Esophagus muscularis mucosa (tissue), 4 donors: ENCODE data around the gene FNDC1. TPM values are rescaled to one million over a fixed set of nuclear protein-coding genes. Genes with fewer than 3 reads are reported as not detected.

Source experiments
- DNase-seq: peaks from one replicate; pipeline ENCODE4 v3.0.0-alpha.2; 2017; ENCODE audit errors: extremely low spot score
- H3K27ac ChIP-seq, 4 donors: fragments of 200-600 bp; sonication (generic); replicated peaks in 1 of 4; 1 replicate in 3 of 4; 2 replicates in 1 of 4; pipeline ENCODE4 v1.5.1; 2016 to 2019; ENCODE audit warnings: mild to moderate bottlenecking in 1 of 4
- H3K27me3 ChIP-seq, 4 donors: fragments of 200-600 bp; sonication (generic); one replicate each; pipeline versions ENCODE4 v1.5.1 to v1.6.0; 2016 to 2019
- H3K36me3 ChIP-seq, 4 donors: fragments of 200-600 bp; sonication (generic); one replicate each; pipeline ENCODE4 v1.5.1; 2016 to 2019
- H3K4me1 ChIP-seq, 4 donors: fragments of 200-600 bp; sonication (generic); one replicate each; pipeline ENCODE4 v1.5.1; 2016 to 2019
- H3K4me3 ChIP-seq, 4 donors: fragments of 200-600 bp; sonication (generic); 1 replicate in 2 of 4; 2 replicates in 2 of 4; pipeline ENCODE4 v1.5.1; 2016 to 2019; ENCODE audit warnings: mild to moderate bottlenecking in 4 of 4, moderate library complexity in 1 of 4
- H3K9me3 ChIP-seq, 4 donors: fragments of 200-600 bp; sonication (generic); 1 replicate in 3 of 4; 2 replicates in 1 of 4; pipeline ENCODE4 v1.5.1; 2016 to 2019
- EP300 ChIP-seq: sonication (generic); formaldehyde crosslinking; IDR thresholded peaks from one replicate; pipeline ENCODE4 v1.6.1; 2017; ENCODE audit warnings: antibody characterized with exemption
- POLR2A ChIP-seq: fragments of 450-650 bp; IDR thresholded peaks from one replicate; pipeline ENCODE4 v1.6.1; 2017; ENCODE audit warnings: antibody characterized with exemption, moderate library complexity, mild to moderate bottlenecking, low read depth
- POLR2AphosphoS5 ChIP-seq, 2 donors: sonication (generic); formaldehyde crosslinking; IDR thresholded peaks; one replicate each; pipeline ENCODE4 v1.6.1; 2017; ENCODE audit warnings: antibody characterized with exemption in 2 of 2
- WGBS: methylation state at CpG from one replicate; pipeline ENCODE4 v1.1.5; 2018; 5-methylcytosine and 5-hydroxymethylcytosine counted together
- intact Hi-C: fragments of 100-400 bp; cut with DNase I; formaldehyde crosslinking; loops from one replicate; pipeline ENCODE4 v1.15.1; 2023
- total RNA-seq, 4 donors: library from RNA; depleted of rRNA; stranded (reverse); fragments of >200 nt; gene quantifications; one replicate each; pipeline versions ENCODE4 v1.1.0 to v1.2.1, GENCODE V29; 2016
- TF ChIP-seq, protein P1 (sequence below), 3 experiments: fragments of 200-600 bp in 2 of 3; fragments of 450-650 bp in 1 of 3; sonication (generic) in 2 of 3; IDR thresholded peaks; one replicate each; pipeline ENCODE4 v1.5.1; 2017 to 2019; ENCODE audit warnings: antibody characterized with exemption in 3 of 3, mild to moderate bottlenecking in 2 of 3, moderate library complexity in 1 of 3

Gene FNDC1
- total RNA-seq, 4 donors from 2014 or later = 0.84 to 11.2 (median 2.7) TPM

DNA sequence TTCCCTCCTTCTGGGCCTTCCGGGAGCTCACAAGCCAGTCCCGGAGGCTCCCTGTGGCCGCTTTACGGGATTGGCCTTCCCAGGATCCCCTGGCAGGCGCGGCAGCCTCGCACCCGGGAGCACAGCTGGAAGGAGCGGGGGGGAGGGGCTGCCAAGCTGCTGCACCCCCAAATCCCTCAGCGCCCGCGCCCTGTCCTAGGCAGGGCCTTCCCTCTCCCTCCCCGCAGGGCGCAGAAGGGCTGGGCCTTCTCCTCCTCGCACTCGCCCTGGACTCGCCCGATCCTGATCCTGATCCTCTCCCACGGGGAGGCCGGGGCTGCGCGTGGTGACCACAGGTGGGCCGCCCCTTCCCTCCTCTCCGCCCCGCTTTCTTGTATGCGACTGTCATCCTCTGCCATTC is 146.4 kb downstream of the FNDC1 start:
- intact Hi-C loops = no loop called here
- peak; percentile 53 for DNase-seq
- no peaks in the 10 kb centered on the region for H3K36me3 ChIP-seq
- no peak overlapping the region for H3K27ac ChIP-seq
- peaks cover 0 to 24% (median 19%) of the 10 kb centered on the region in 4 donors for H3K4me1 ChIP-seq
- no peak overlapping the region for H3K4me3 ChIP-seq
- H3K27me3 ChIP-seq = no peaks in the 10 kb centered on the region
- H3K9me3 ChIP-seq = no peaks in the 10 kb centered on the region
- TF ChIP-seq, protein P1, sequence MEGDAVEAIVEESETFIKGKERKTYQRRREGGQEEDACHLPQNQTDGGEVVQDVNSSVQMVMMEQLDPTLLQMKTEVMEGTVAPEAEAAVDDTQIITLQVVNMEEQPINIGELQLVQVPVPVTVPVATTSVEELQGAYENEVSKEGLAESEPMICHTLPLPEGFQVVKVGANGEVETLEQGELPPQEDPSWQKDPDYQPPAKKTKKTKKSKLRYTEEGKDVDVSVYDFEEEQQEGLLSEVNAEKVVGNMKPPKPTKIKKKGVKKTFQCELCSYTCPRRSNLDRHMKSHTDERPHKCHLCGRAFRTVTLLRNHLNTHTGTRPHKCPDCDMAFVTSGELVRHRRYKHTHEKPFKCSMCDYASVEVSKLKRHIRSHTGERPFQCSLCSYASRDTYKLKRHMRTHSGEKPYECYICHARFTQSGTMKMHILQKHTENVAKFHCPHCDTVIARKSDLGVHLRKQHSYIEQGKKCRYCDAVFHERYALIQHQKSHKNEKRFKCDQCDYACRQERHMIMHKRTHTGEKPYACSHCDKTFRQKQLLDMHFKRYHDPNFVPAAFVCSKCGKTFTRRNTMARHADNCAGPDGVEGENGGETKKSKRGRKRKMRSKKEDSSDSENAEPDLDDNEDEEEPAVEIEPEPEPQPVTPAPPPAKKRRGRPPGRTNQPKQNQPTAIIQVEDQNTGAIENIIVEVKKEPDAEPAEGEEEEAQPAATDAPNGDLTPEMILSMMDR (IDR thresholded peaks at IDR 0.05) = no peak
- no peak for TF ChIP-seq POLR2AphosphoS5 (IDR thresholded peaks at IDR 0.05)
- TF ChIP-seq POLR2A = no peak
- no peak for TF ChIP-seq EP300
- WGBS = 89% methylated on average over 17 of the region's 26 CpGs

DNA sequence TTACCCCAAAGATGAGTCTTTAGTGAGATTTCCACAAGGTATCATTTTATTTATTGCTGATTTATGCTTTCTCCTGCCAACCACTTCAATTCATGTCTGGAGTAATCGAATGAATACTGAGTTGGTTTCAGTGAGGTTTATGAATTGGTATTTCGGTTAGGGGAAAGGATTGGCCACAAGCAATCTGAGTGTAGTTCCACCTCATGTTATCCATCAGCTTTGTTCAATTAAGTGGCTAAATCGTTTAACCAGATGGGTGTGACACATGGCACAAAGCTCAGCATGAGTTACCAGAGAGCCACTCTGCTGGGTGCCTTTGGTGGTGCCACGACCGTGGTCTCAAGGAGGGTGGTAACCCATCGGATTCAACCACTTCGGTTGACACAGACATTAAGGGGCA is 148.2 kb downstream of the FNDC1 start:
- TF ChIP-seq, protein P1 (IDR thresholded peaks at IDR 0.05) = no peak
- TF ChIP-seq EP300 = no peak
- no peak for TF ChIP-seq POLR2AphosphoS5 (IDR thresholded peaks at IDR 0.05)
- no peak for TF ChIP-seq POLR2A
- 87% methylated on average over 7 of the region's 7 CpGs for WGBS
- Histone ChIP-seq H3K27ac (no peak overlapping the region), H3K36me3 (no peaks in the 10 kb centered on the region), H3K4me3 (no peak overlapping the region), H3K4me1 (peaks cover 0 to 9% (median 6%) of the 10 kb centered on the region in 4 donors), H3K9me3 (no peaks in the 10 kb centered on the region), H3K27me3 (no peaks in the 10 kb centered on the region)
- intact Hi-C loops = no loop called here
- no peak for DNase-seq

DNA sequence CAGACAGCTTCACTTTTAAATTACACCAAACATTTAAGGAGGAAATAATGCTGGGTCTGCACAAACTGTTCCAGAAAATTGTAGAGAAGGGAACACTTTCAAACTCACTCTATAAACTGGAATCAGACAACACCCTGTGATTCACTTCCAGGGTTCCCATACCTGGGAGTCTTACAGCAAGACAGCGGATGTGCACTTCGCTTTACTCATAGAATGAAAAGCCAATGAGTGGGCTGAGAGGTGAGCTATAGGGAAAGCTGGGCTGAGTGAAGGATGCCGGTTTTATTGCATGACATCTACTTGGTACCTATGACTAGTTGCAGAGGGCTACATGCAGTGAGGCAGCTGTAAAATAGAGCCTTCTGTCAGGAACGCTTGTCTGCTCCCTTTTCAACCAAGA is 152.1 kb downstream of the FNDC1 start:
- intact Hi-C loops = no loop called here
- no peak for DNase-seq
- Histone ChIP-seq H3K9me3 (no peaks in the 10 kb centered on the region), H3K27ac (no peak overlapping the region), H3K4me3 (no peak overlapping the region), H3K4me1 (no peaks in the 10 kb centered on the region), H3K27me3 (no peaks in the 10 kb centered on the region), H3K36me3 (no peaks in the 10 kb centered on the region)
- 92% methylated on average over 4 of the region's 4 CpGs for WGBS
- TF ChIP-seq, protein P1 (IDR thresholded peaks at IDR 0.05) = no peak
- no peak for TF ChIP-seq EP300
- TF ChIP-seq POLR2AphosphoS5 (IDR thresholded peaks at IDR 0.05) = no peak
- no peak for TF ChIP-seq POLR2A

Other genes starting within 250 kb of the FNDC1 start
- 10 to 100 TPM; 10.6 to 21.5 (median 18.1) TPM for gene RSPH3, start 169.2 kb upstream of the FNDC1 start, total RNA-seq
- gene TAGAP, start 124.4 kb upstream of the FNDC1 start, total RNA-seq = 1 to 10 TPM; 1.5 to 3.0 (median 1.9) TPM